Neural cell (in vitro differentiated cells): Measurements from ENCODE around the gene NME7. TPM values are rescaled to one million over a fixed set of nuclear protein-coding genes. Genes with fewer than 3 reads are reported as not detected.

Source experiments
- H2AFZ ChIP-seq: fragments of 200-600, 300-800 bp; sonication (generic), shearing (Covaris generic); 2 replicates; pipeline ENCODE4 v1.6.0; 2014; ENCODE audit warnings: low read depth, mild to moderate bottlenecking, antibody characterized with exemption, low read length, moderate library complexity
- H3F3A ChIP-seq: fragments of 200-600 bp; shearing (Covaris generic); 2 replicates; pipeline ENCODE4 v1.6.1; 2016; ENCODE audit warnings: mild to moderate bottlenecking, moderate library complexity, mixed read lengths, antibody characterized with exemption, low read length; ENCODE audit not compliant: insufficient read depth, poor library complexity, severe bottlenecking
- H3K27ac ChIP-seq: fragments of 200-600, 300-800 bp; sonication (generic), shearing (Covaris generic); 2 replicates; pipeline ENCODE4 v1.5.1; 2014; ENCODE audit warnings: mild to moderate bottlenecking, low read length, moderate library complexity
- H3K27me3 ChIP-seq: fragments of 300-800, 200-600 bp; sonication (generic), shearing (Covaris generic); 2 replicates; pipeline ENCODE4 v1.6.0; 2014; ENCODE audit warnings: mild to moderate bottlenecking, low read depth, low read length, moderate library complexity; ENCODE audit not compliant: insufficient read depth
- H3K36me3 ChIP-seq: fragments of 300-800, 200-600 bp; sonication (generic), shearing (Covaris generic); 2 replicates; pipeline ENCODE4 v1.5.1; 2014; ENCODE audit warnings: mild to moderate bottlenecking, antibody characterized with exemption, low read length, moderate library complexity; ENCODE audit not compliant: insufficient read depth
- H3K4me2 ChIP-seq: fragments of 300-800, 200-600 bp; sonication (generic), shearing (Covaris generic); 2 replicates; pipeline ENCODE4 v1.6.0; 2014; ENCODE audit warnings: mild to moderate bottlenecking, low read length
- H3K4me3 ChIP-seq: fragments of 300-800, 200-600 bp; sonication (generic), shearing (Covaris generic); 2 replicates; pipeline ENCODE4 v1.5.1; 2014; ENCODE audit warnings: mild to moderate bottlenecking, low read length, moderate library complexity
- H3K79me2 ChIP-seq: fragments of 200-600 bp; shearing (Covaris generic); replicated peaks from 2 replicates; pipeline ENCODE4 v1.6.0; 2014; ENCODE audit warnings: mild to moderate bottlenecking, low read length, moderate library complexity; ENCODE audit not compliant: insufficient read depth
- H3K9ac ChIP-seq: fragments of 300-800, 200-600 bp; sonication (generic), shearing (Covaris generic); 2 replicates; pipeline ENCODE4 v1.6.1; 2016; ENCODE audit warnings: mild to moderate bottlenecking, low read length, mixed read lengths
- H3K9me2 ChIP-seq: fragments of 200-600 bp; shearing (Covaris generic); 2 replicates; pipeline ENCODE4 v1.6.1; 2016; ENCODE audit warnings: mild to moderate bottlenecking, low read length, mixed read lengths; ENCODE audit not compliant: insufficient read depth
- H3K9me3 ChIP-seq: fragments of 200-600, 300-800 bp; sonication (generic), shearing (Covaris generic); 2 replicates; pipeline ENCODE4 v1.6.1; 2016; ENCODE audit warnings: mild to moderate bottlenecking, mixed run types, low read length, moderate library complexity, mixed read lengths
- H4K20me1 ChIP-seq: fragments of 200-600 bp; shearing (Covaris generic); 2 replicates; pipeline ENCODE4 v1.6.1; 2016; ENCODE audit warnings: mild to moderate bottlenecking, mixed run types; ENCODE audit not compliant: insufficient read depth
- EP300 ChIP-seq: fragments of 450-650 bp; conservative IDR thresholded peaks from 2 replicates; pipeline ENCODE4 v1.6.1; 2014; ENCODE audit warnings: antibody characterized with exemption, mild to moderate bottlenecking, moderate library complexity; ENCODE audit not compliant: poor library complexity, severe bottlenecking
- EZH2 ChIP-seq: fragments of 200-600, 300-800 bp; shearing (Covaris generic), sonication (generic); IDR thresholded peaks from 2 replicates; pipeline ENCODE4 v1.6.1; 2014; ENCODE audit warnings: antibody characterized with exemption, low read length, borderline replicate concordance, mild to moderate bottlenecking; ENCODE audit not compliant: insufficient read depth, poor library complexity, severe bottlenecking
- MXI1 ChIP-seq: fragments of 450-650 bp; conservative IDR thresholded peaks from 2 replicates; pipeline ENCODE4 v1.6.1; 2014; ENCODE audit warnings: antibody characterized with exemption, mild to moderate bottlenecking; ENCODE audit not compliant: poor library complexity, severe bottlenecking
- POLR2AphosphoS5 ChIP-seq: IDR thresholded peaks from 2 replicates; pipeline ENCODE4 v1.6.1; 2012
- RAD21 ChIP-seq: fragments of 450-650 bp; conservative IDR thresholded peaks from 2 replicates; pipeline ENCODE4 v1.6.1; 2014; ENCODE audit warnings: antibody characterized with exemption, mild to moderate bottlenecking, moderate library complexity
- SMC3 ChIP-seq: fragments of 450-650 bp; conservative IDR thresholded peaks from 2 replicates; pipeline ENCODE4 v1.6.1; 2014; ENCODE audit warnings: antibody characterized with exemption, mild to moderate bottlenecking, moderate library complexity; ENCODE audit not compliant: poor library complexity
- TAF1 ChIP-seq: IDR thresholded peaks from 2 replicates; pipeline ENCODE4 v1.6.1; 2012; ENCODE audit warnings: low read depth
- polyA plus RNA-seq: library from polyadenylated mRNA; depleted of rRNA; stranded (reverse); fragments of >200 nt; gene quantifications from 2 replicates; pipeline ENCODE4 v1.2.3, GENCODE V29; 2014
- TF ChIP-seq, protein P1 (sequence below): IDR thresholded peaks from 2 replicates; pipeline ENCODE4 v1.6.1; 2012; ENCODE audit warnings: borderline replicate concordance
- TF ChIP-seq, protein P2 (sequence below): fragments of 450-650 bp; IDR thresholded peaks from 2 replicates; pipeline ENCODE4 v1.5.1; 2014; ENCODE audit warnings: antibody characterized with exemption, mild to moderate bottlenecking, moderate library complexity; ENCODE audit not compliant: poor library complexity, severe bottlenecking

Gene NME7
- polyA plus RNA-seq, 1 donor from 2014 or later: 42.4 TPM

DNA sequence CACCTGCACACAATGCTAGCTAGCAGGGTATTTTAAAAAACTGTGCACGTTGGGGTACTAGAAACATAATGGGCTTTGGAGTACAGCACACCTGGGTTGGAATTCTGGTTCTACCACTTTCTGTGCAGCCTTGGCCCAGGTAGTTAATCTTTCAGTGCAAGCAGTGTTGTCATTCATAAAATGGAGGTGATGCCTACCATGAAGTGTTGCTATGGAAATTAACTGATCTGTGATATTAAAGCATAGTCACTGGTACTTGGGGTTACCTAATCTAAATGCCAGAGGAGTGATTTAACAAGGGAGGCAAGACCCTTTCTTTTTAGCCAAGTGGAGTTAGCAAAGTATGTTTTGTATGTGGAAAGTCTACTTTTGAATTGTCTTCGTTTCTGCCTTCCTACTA, 243.1 kb downstream of the NME7 start:
- no peak overlapping the region for H3K4me2 ChIP-seq
- peaks cover 5% of the 10 kb centered on the region for H3K79me2 ChIP-seq
- H2AFZ ChIP-seq: no peak overlapping the region
- no peak for TF ChIP-seq MXI1
- TF ChIP-seq RAD21: no peak
- no peak for TF ChIP-seq POLR2AphosphoS5
- no peak for TF ChIP-seq EZH2
- TF ChIP-seq, protein P1, sequence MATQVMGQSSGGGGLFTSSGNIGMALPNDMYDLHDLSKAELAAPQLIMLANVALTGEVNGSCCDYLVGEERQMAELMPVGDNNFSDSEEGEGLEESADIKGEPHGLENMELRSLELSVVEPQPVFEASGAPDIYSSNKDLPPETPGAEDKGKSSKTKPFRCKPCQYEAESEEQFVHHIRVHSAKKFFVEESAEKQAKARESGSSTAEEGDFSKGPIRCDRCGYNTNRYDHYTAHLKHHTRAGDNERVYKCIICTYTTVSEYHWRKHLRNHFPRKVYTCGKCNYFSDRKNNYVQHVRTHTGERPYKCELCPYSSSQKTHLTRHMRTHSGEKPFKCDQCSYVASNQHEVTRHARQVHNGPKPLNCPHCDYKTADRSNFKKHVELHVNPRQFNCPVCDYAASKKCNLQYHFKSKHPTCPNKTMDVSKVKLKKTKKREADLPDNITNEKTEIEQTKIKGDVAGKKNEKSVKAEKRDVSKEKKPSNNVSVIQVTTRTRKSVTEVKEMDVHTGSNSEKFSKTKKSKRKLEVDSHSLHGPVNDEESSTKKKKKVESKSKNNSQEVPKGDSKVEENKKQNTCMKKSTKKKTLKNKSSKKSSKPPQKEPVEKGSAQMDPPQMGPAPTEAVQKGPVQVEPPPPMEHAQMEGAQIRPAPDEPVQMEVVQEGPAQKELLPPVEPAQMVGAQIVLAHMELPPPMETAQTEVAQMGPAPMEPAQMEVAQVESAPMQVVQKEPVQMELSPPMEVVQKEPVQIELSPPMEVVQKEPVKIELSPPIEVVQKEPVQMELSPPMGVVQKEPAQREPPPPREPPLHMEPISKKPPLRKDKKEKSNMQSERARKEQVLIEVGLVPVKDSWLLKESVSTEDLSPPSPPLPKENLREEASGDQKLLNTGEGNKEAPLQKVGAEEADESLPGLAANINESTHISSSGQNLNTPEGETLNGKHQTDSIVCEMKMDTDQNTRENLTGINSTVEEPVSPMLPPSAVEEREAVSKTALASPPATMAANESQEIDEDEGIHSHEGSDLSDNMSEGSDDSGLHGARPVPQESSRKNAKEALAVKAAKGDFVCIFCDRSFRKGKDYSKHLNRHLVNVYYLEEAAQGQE: no peak
- no peaks in the 10 kb centered on the region for H3K9me3 ChIP-seq
- no peaks in the 10 kb centered on the region for H4K20me1 ChIP-seq
- no peak overlapping the region for H3K4me3 ChIP-seq
- H3K27ac ChIP-seq: no peak overlapping the region
- peaks cover 23% of the 10 kb centered on the region for H3K36me3 ChIP-seq
- H3K27me3 ChIP-seq: no peaks in the 10 kb centered on the region
- H3K9me2 ChIP-seq: no peaks in the 10 kb centered on the region
- H3F3A ChIP-seq: no peaks in the 10 kb centered on the region
- H3K9ac ChIP-seq: no peak overlapping the region

DNA sequence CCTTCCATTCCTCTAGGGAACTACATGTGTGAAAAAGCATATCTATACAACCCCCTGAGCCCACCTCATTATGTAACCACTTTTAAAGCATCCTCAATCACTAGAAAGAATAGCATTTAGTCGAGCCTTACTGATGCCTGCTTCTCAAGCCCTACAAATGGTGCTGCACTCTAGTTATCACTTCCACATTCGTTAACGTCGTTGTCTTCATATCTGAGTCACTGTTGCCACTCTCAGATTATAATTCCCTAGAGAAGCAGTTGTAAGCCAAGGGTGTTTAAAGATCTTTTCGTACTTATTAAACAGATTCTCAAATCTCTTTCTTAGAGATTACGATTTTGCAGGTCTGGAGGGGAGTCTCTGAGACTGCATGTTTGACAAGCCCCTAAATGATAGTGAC, 244.6 kb downstream of the NME7 start:
- Histone ChIP-seq H3K36me3 (peaks cover 11% of the 10 kb centered on the region), H3K9me2 (no peaks in the 10 kb centered on the region), H2AFZ (no peak overlapping the region), H4K20me1 (no peaks in the 10 kb centered on the region), H3K9ac (no peak overlapping the region), H3K9me3 (no peaks in the 10 kb centered on the region), H3K79me2 (peaks cover 5% of the 10 kb centered on the region), H3F3A (no peaks in the 10 kb centered on the region), H3K4me3 (no peak overlapping the region), H3K4me2 (no peak overlapping the region), H3K27me3 (no peaks in the 10 kb centered on the region), H3K27ac (no peak overlapping the region)
- no peak for TF ChIP-seq EZH2
- TF ChIP-seq, protein P1: no peak
- no peak for TF ChIP-seq SMC3
- no peak for TF ChIP-seq EP300
- TF ChIP-seq TAF1: no peak
- no peak for TF ChIP-seq POLR2AphosphoS5
- TF ChIP-seq RAD21: no peak
- no peak for TF ChIP-seq MXI1
- TF ChIP-seq, protein P2, sequence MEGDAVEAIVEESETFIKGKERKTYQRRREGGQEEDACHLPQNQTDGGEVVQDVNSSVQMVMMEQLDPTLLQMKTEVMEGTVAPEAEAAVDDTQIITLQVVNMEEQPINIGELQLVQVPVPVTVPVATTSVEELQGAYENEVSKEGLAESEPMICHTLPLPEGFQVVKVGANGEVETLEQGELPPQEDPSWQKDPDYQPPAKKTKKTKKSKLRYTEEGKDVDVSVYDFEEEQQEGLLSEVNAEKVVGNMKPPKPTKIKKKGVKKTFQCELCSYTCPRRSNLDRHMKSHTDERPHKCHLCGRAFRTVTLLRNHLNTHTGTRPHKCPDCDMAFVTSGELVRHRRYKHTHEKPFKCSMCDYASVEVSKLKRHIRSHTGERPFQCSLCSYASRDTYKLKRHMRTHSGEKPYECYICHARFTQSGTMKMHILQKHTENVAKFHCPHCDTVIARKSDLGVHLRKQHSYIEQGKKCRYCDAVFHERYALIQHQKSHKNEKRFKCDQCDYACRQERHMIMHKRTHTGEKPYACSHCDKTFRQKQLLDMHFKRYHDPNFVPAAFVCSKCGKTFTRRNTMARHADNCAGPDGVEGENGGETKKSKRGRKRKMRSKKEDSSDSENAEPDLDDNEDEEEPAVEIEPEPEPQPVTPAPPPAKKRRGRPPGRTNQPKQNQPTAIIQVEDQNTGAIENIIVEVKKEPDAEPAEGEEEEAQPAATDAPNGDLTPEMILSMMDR: no peak
